HL-60 (cell line): ENCODE results near the gene C2orf92.

Experiments
- DNase-seq, 2 experiments: peaks; one replicate each; pipeline ENCODE4 v3.0.0-alpha.2; 2010 to 2020; ENCODE audit warnings: low read depth in 1 of 2, low spot score in 1 of 2
- H3K27ac ChIP-seq: fragments of 250-450 bp; sonication (Bioruptor Pico); replicated peaks from 2 replicates; pipeline ENCODE4 v1.5.1; 2020; ENCODE audit warnings: mild to moderate bottlenecking, moderate library complexity
- H3K27me3 ChIP-seq: fragments of 250-450 bp; sonication (Bioruptor Pico); 2 replicates; pipeline ENCODE4 v1.5.1; 2021; ENCODE audit warnings: mild to moderate bottlenecking, moderate library complexity; ENCODE audit not compliant: insufficient read depth, poor library complexity, severe bottlenecking
- H3K4me3 ChIP-seq: replicated peaks from 2 replicates; pipeline ENCODE4 v1.5.1; 2011; ENCODE audit warnings: mild to moderate bottlenecking, control low read depth, low read length; ENCODE audit not compliant: insufficient read depth
- CTCF ChIP-seq: IDR thresholded peaks from one replicate; pipeline ENCODE4 v1.5.1; 2011; ENCODE audit warnings: low read length, control low read depth, inconsistent platforms; ENCODE audit not compliant: insufficient read depth
- GABPA ChIP-seq: IDR thresholded peaks from 2 replicates; pipeline ENCODE4 v1.6.1; 2012; ENCODE audit warnings: low read depth
- POLR2AphosphoS5 ChIP-seq: IDR thresholded peaks from 2 replicates; pipeline ENCODE4 v1.6.1; 2012; ENCODE audit warnings: low read depth
- REST ChIP-seq: IDR thresholded peaks from 2 replicates; pipeline ENCODE4 v1.6.1; 2012; ENCODE audit warnings: low read depth; ENCODE audit not compliant: insufficient replicate concordance
- SPI1 ChIP-seq: IDR thresholded peaks from 2 replicates; pipeline ENCODE4 v1.6.1; 2012; ENCODE audit warnings: low read depth, mild to moderate bottlenecking, borderline replicate concordance

Gene C2orf92

GRCh38 chr2:97660775-97661389, 8.6 kb upstream of the C2orf92 start:
- no peak overlapping the region for H3K27ac ChIP-seq
- H3K27me3 ChIP-seq: no peaks in the 10 kb centered on the region
- DNase-seq: no peak
- H3K4me3 ChIP-seq: no peak overlapping the region
- TF ChIP-seq POLR2AphosphoS5: no peak
- no peak for TF ChIP-seq SPI1
- TF ChIP-seq REST: no peak
- TF ChIP-seq GABPA: no peak
- TF ChIP-seq CTCF: no peak

DNA sequence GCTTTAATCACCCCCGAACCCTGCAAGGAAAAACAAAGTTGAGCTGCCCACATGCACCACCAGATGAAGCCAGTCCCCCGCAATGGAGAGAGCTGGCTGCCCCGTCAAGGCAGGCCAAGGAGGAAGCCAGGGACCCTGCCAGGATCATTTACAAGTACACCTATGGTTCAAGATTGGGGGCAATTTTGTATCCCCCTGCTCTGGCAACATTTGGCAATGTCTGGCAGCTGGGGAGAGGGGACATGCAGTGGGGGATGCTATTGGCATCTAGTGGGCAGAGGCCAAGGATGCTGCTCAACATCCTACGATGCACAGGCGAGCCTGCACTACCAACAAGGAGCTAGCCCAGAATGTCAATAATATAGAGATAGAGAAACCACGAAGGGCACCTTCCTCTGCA, 7.6 kb upstream of the C2orf92 start:
- H3K27me3 ChIP-seq: no peaks in the 10 kb centered on the region
- TF ChIP-seq POLR2AphosphoS5 (no peak), REST (no peak), CTCF (no peak), SPI1 (no peak), GABPA (no peak)
- DNase-seq: no peak
- peak overlapping the region; percentile 64 for H3K4me3 ChIP-seq
- peak overlapping the region; percentile 96 for H3K27ac ChIP-seq

GRCh38 chr2:97662386-97662894, 7.1 kb upstream of the C2orf92 start:
- Histone ChIP-seq H3K27me3 (no peaks in the 10 kb centered on the region), H3K27ac (peak overlapping the region; percentile 96), H3K4me3 (peak overlapping the region; percentile 64)
- TF ChIP-seq SPI1: peak; percentile 64; the same call in 1 of the 2 replicates
- TF ChIP-seq REST: no peak
- TF ChIP-seq POLR2AphosphoS5: 0 out of 2 replicates have a peak, but pooled peaks have one; percentile 11
- peak in 1 of 2 experiments; percentile 64 for DNase-seq
